Skeletal muscle tissue (tissue), 4 donors: ENCODE measurements around the gene MYO1D. TPM values are rescaled to one million over a fixed set of nuclear protein-coding genes. Genes with fewer than 3 reads are reported as not detected.

Experiments used
- H3K27ac ChIP-seq: one replicate; pipeline ENCODE4 v1.7.0; 2013; ENCODE audit warnings: mild to moderate bottlenecking, low read depth, low read length, inconsistent platforms
- H3K27me3 ChIP-seq, 3 donors: one replicate each; pipeline ENCODE4 v1.7.0; 2013; ENCODE audit warnings: low read length in 3 of 3; ENCODE audit not compliant: control insufficient read depth in 3 of 3, insufficient read depth in 3 of 3
- H3K36me3 ChIP-seq, 3 donors: one replicate each; pipeline ENCODE4 v1.7.0; 2013; ENCODE audit warnings: low read length in 3 of 3; ENCODE audit not compliant: control insufficient read depth in 3 of 3, insufficient read depth in 3 of 3
- H3K4me1 ChIP-seq, 3 donors: one replicate each; pipeline ENCODE4 v1.7.0; 2013; ENCODE audit warnings: low read length in 3 of 3, mild to moderate bottlenecking in 3 of 3; ENCODE audit not compliant: control insufficient read depth in 3 of 3, insufficient read depth in 3 of 3
- H3K4me3 ChIP-seq, 3 donors: one replicate each; pipeline ENCODE4 v1.7.0; 2013; ENCODE audit warnings: low read length in 3 of 3
- H3K9ac ChIP-seq, 3 donors: one replicate each; pipeline ENCODE4 v1.7.0; 2013; ENCODE audit warnings: low read length in 3 of 3, mild to moderate bottlenecking in 3 of 3, moderate library complexity in 2 of 3, low read depth in 1 of 3
- H3K9me3 ChIP-seq, 3 donors: one replicate each; pipeline ENCODE4 v1.7.0; 2013; ENCODE audit warnings: low read length in 3 of 3; ENCODE audit not compliant: control insufficient read depth in 3 of 3
- total RNA-seq: library from RNA; depleted of rRNA; stranded (reverse); fragments of >200 nt; gene quantifications from one replicate; pipeline ENCODE4 v1.2.3, GENCODE V29; 2014
- donor health status: Osteomylitis.

MYO1D gene
- total RNA-seq, 1 donor from 2014 or later, result 15.1 TPM

- Histone ChIP-seq H3K4me3 (no peak overlapping the region), H3K36me3 (no peaks in the 10 kb centered on the region), H3K27me3 (no peaks in the 10 kb centered on the region), H3K9me3 (no peaks in the 10 kb centered on the region), H3K9ac (no peak overlapping the region), H3K4me1 (no peaks in the 10 kb centered on the region), H3K27ac (no peak overlapping the region)
These were observed 285.9 kb downstream of the MYO1D start for GRCh38 chr17:32590974-32591373.

GRCh38 chr17:32588982-32589381 lies 287.9 kb downstream of the MYO1D start:
- Histone ChIP-seq H3K4me3 (no peak overlapping the region), H3K4me1 (no peaks in the 10 kb centered on the region), H3K9ac (no peak overlapping the region), H3K27me3 (no peaks in the 10 kb centered on the region), H3K36me3 (no peaks in the 10 kb centered on the region), H3K27ac (no peak overlapping the region), H3K9me3 (peaks cover 0 to 2% (median 0%) of the 10 kb centered on the region in 3 donors)

DNA sequence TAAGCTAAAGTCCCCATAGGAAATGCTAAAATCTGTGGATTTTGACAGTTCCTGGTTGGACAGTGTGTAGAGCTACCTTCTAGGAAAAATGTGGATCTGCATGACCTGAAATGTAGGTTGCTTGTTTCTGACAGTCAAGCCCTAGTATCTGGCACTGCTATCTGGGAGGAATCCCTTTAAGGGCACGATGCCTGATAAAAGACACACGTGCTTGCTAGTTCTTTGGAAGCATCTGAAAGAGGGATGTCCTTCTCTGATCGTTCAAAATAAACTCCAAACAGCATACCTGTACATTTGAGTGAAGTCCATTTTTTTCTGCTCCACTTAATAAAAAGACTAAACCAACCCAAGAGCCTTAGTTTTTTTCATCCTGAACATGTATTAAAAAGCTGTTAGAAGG lies 288.8 kb downstream of the MYO1D start:
- H3K27me3 ChIP-seq, result no peaks in the 10 kb centered on the region
- no peaks in the 10 kb centered on the region for H3K4me1 ChIP-seq
- H3K4me3 ChIP-seq, result no peak overlapping the region
- H3K27ac ChIP-seq, result no peak overlapping the region
- peaks cover 0 to 2% (median 0%) of the 10 kb centered on the region in 3 donors for H3K9me3 ChIP-seq
- no peaks in the 10 kb centered on the region for H3K36me3 ChIP-seq
- no peak overlapping the region for H3K9ac ChIP-seq

GRCh38 chr17:32586666-32587065 lies 290.3 kb downstream of the MYO1D start:
- Histone ChIP-seq H3K4me1 (no peaks in the 10 kb centered on the region), H3K36me3 (no peaks in the 10 kb centered on the region), H3K27me3 (no peaks in the 10 kb centered on the region)

DNA sequence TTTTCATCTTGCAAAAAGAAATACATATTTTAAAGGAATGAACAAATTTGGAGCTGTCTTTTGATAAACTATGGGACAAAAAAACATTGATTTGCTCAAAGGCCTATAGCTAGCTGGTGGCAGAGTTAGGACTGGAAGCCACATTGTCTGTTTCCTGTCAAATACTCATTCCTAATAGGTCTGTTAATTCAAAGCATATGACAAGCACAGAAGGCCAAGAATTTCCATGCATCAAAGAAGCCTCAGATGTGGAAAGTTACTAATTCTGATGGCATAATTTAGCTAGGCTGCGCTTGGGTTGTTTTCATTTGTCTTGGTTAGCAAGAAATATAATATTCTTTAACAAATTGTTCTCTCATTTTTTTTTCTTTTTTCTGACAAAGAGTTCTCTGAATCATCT lies 292.1 kb downstream of the MYO1D start:
- Histone ChIP-seq H3K9ac (no peak overlapping the region), H3K27ac (no peak overlapping the region), H3K9me3 (peaks cover 0 to 2% (median 0%) of the 10 kb centered on the region in 3 donors), H3K4me1 (no peaks in the 10 kb centered on the region), H3K27me3 (no peaks in the 10 kb centered on the region), H3K36me3 (no peaks in the 10 kb centered on the region), H3K4me3 (no peak overlapping the region)

More at GRCh38 chr17:32586666-32587065, 290.3 kb downstream of the MYO1D start:
- Histone ChIP-seq H3K4me3 (no peak overlapping the region), H3K27ac (no peak overlapping the region), H3K9me3 (peaks cover 0 to 2% (median 0%) of the 10 kb centered on the region in 3 donors), H3K9ac (no peak overlapping the region)

DNA sequence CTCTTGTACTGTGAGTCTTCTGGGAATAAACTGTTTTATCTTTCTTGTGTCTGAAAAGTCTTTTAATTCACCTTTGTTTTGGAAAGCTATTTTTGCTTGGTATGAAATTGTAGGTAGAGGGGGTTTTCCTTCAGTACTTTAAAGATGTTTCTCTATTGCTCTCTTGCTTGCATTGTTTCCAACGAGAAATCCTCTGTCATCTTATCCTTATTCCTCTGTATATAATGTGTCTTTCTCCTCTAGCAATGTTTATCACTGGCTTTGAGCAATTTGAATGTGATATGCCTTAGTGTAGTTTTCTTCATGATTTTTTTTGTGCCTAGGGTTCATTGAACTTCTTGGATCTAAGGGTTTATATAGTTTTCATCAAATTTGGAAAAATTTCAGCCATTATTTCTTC lies 293.9 kb downstream of the MYO1D start:
- Histone ChIP-seq H3K9ac (no peak overlapping the region), H3K27ac (no peak overlapping the region), H3K27me3 (no peaks in the 10 kb centered on the region), H3K36me3 (no peaks in the 10 kb centered on the region), H3K9me3 (peaks cover 0 to 2% (median 0%) of the 10 kb centered on the region in 3 donors), H3K4me1 (no peaks in the 10 kb centered on the region), H3K4me3 (no peak overlapping the region)

DNA sequence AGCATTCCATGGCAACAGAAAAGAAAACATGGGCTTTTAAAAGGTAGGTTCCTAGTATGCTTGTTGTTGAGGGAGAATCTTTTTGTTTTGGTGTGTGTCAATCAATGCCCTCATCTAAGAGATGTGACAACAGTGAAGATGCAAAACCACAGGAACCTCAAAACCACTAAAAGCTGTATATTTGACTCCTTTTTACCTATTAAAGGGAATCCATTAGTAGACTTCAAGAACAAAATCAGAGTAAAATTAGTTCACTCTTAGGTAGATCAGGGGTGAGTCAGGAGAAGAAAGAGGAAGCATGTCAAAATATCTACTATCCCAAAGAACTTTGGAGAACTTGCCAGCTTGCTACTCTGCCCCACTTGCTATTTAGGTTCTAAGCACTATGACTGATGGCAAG lies 301.1 kb downstream of the MYO1D start:
- Histone ChIP-seq H3K9ac (no peak overlapping the region), H3K27ac (no peak overlapping the region), H3K27me3 (no peaks in the 10 kb centered on the region), H3K4me1 (no peaks in the 10 kb centered on the region), H3K9me3 (no peaks in the 10 kb centered on the region), H3K36me3 (no peaks in the 10 kb centered on the region), H3K4me3 (no peak overlapping the region)

DNA sequence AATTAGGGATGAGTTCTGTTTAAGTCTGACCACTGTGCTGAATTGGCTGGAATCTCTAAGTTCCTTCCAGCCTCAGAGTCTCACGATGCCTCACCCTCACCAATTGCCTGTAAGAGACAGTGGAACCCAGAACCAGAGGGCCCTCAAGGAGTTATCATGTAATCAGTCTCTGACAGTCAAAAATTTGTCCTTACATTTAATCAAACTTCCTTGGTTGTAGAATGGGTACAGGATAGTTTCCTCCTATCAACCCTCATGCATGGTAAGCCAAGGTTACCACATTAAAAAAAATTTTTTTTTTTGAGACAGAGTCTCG lies 306.9 kb downstream of the MYO1D start:
- Histone ChIP-seq H3K4me1 (no peaks in the 10 kb centered on the region), H3K4me3 (no peak overlapping the region), H3K36me3 (peaks cover 0 to 2% (median 2%) of the 10 kb centered on the region in 3 donors), H3K9ac (no peak overlapping the region), H3K27ac (no peak overlapping the region), H3K9me3 (no peaks in the 10 kb centered on the region), H3K27me3 (no peaks in the 10 kb centered on the region)

DNA sequence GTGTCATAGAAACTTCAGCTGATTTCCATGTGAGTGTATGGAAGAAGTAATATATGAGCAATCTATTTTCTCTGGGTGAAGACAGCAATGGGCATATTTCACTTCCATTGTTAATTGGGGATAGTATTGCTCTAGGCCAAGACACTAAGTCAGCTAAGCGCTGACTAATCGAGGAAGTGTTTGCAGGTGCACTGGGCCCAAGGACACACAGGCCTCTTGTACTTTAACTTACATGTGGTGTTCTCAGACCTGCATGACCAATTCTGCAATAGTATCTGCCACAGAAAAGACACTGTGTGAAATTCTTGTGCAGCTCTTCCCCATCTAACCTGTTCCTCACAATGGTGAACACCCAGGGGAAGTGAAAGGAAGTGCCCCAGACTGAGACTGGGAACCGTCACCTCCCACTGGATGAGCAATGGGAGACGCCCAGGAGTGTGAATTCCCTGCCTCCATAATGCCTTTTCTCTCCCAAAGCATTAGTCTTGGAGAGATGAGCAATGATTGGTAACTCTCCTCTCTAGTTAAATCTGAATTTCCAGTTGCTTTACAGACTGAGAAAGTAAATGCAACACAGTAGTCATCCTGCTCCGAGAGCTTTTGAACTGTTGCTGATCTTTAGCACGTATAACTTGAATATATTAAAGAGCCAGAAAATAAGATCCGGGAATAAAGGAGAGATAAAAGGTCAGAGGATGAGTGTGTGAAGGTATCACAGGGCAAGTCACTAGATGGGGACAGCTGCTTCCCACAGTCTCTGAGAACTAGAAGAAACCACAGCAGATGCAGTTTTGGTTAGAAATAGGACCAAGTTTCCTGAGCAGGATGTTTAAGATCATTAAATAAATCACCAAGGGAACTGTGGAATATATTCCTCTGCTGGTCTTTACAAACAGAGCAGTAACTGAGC lies 307.5 kb downstream of the MYO1D start:
- Histone ChIP-seq H3K4me1 (no peaks in the 10 kb centered on the region), H3K27ac (no peak overlapping the region), H3K4me3 (no peak overlapping the region), H3K9ac (no peak overlapping the region), H3K27me3 (no peaks in the 10 kb centered on the region), H3K9me3 (no peaks in the 10 kb centered on the region), H3K36me3 (peaks cover 0 to 2% (median 2%) of the 10 kb centered on the region in 3 donors)

DNA sequence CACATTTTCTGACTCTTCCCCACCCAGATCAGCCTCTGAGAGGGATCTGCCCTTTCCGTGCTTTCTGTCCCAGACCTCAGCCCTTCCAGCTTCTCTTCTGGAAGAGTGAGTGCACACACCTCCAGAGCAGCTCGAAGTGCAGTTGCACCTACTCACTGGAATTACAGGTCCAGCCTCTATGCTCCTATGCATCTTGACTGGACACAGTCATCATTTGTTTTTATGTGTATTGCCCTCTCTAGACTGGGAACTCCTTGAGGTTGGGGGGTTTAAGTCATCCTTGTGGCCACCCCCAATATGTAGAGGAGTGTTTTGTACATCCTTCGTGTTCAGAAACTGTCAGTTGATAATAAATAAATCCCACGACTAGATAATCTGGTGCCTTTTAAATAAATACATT lies 308.2 kb downstream of the MYO1D start:
- Histone ChIP-seq H3K4me1 (no peaks in the 10 kb centered on the region), H3K9me3 (no peaks in the 10 kb centered on the region), H3K4me3 (no peak overlapping the region), H3K27ac (no peak overlapping the region), H3K9ac (no peak overlapping the region), H3K36me3 (peaks cover 0 to 2% (median 2%) of the 10 kb centered on the region in 3 donors), H3K27me3 (no peaks in the 10 kb centered on the region)
